Germinal center (tissue), 1 donor: ENCODE measurements around the gene KLHDC4.
A peak's percentile ranks its signal among the peaks of the same experiment; 100 is the strongest.
"Not testable (repeated sequence)": the region's sequence is repeated elsewhere in the genome, so short reads cannot be mapped to it uniquely, and the experiment has no call there.

Source experiments
- DNase-seq: peaks from one replicate; pipeline ENCODE4 v3.0.0; 2012; ENCODE audit warnings: mixed read lengths, low spot score

Gene KLHDC4

GRCh38 chr16:87788730-87789436, 23.1 kb upstream of the KLHDC4 start:
- DNase-seq = not testable (repeated sequence)

- not testable (repeated sequence) for DNase-seq
These were observed 21.8 kb upstream of the KLHDC4 start for GRCh38 chr16:87787451-87788091.

- DNase-seq = no peak
These were observed 19.0 kb upstream of the KLHDC4 start for GRCh38 chr16:87784812-87785211.

GRCh38 chr16:87782033-87782432, 16.2 kb upstream of the KLHDC4 start:
- no peak for DNase-seq

GRCh38 chr16:87780385-87780989, 14.7 kb upstream of the KLHDC4 start:
- DNase-seq = peak; percentile 65

- DNase-seq = peak; percentile 86
These were observed 13.2 kb upstream of the KLHDC4 start for GRCh38 chr16:87778830-87779579.

- DNase-seq = no peak
These were observed 12.7 kb upstream of the KLHDC4 start for GRCh38 chr16:87778476-87778829.

- not testable (repeated sequence) for DNase-seq
These were observed 8.1 kb upstream of the KLHDC4 start for GRCh38 chr16:87773836-87774235.

- DNase-seq = not testable (repeated sequence)
These were observed 1.7 kb upstream of the KLHDC4 start for GRCh38 chr16:87767456-87767855.

GRCh38 chr16:87766485-87766797, 655 bp upstream of the KLHDC4 start:
- no peak for DNase-seq

GRCh38 chr16:87765473-87765775, 362 bp downstream of the KLHDC4 start:
- no peak for DNase-seq

GRCh38 chr16:87764600-87765472, 950 bp downstream of the KLHDC4 start:
- DNase-seq = no peak

- DNase-seq = no peak
These were observed 3.2 kb downstream of the KLHDC4 start for GRCh38 chr16:87762620-87763019.

- no peak for DNase-seq
These were observed 3.7 kb downstream of the KLHDC4 start for GRCh38 chr16:87762071-87762571.

- DNase-seq = no peak
These were observed 4.7 kb downstream of the KLHDC4 start for GRCh38 chr16:87761060-87761459.

- DNase-seq = no peak
These were observed 7.9 kb downstream of the KLHDC4 start for GRCh38 chr16:87757841-87758426.

- DNase-seq = no peak
These were observed 11.3 kb downstream of the KLHDC4 start for GRCh38 chr16:87754535-87754934.

GRCh38 chr16:87747626-87748414, 18.0 kb downstream of the KLHDC4 start:
- no peak for DNase-seq

- no peak for DNase-seq
These were observed 19.6 kb downstream of the KLHDC4 start for GRCh38 chr16:87746178-87746577.

GRCh38 chr16:87744750-87745514, 20.9 kb downstream of the KLHDC4 start:
- no peak for DNase-seq
